NT2/D1 (cell line): ENCODE data around the gene EPS8L3.

Experiments used
- YY1 ChIP-seq: IDR thresholded peaks from 2 replicates; pipeline ENCODE4 v1.6.1; 2011; ENCODE audit not compliant: insufficient read length, insufficient read depth
- ZNF274 ChIP-seq: IDR thresholded peaks from 2 replicates; pipeline ENCODE4 v1.6.1; 2011; ENCODE audit warnings: mild to moderate bottlenecking, low read depth, low read length

DNA sequence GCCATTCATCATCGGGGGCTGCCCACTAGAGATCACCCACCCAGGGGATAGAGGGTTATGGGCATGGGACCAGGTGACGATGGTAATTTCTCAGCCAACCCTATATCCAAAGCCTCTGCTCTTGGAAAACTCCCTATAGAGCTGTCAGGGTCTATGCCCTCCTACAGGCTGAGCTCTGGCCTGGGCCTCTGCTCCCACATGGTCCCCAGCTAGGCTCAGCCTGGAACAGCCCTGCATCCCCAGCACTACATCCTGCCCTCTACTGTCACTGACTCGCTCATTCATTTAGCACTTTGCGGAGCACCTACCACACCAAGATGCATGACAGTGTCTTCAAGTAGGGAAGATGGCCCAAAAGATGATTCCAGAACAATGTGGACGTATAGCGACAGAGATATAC lies 45.0 kb upstream of the EPS8L3 start:
- no peak for TF ChIP-seq ZNF274
- TF ChIP-seq YY1: no peak
